Measurements from ENCODE around the gene R3HDML.

DNA sequence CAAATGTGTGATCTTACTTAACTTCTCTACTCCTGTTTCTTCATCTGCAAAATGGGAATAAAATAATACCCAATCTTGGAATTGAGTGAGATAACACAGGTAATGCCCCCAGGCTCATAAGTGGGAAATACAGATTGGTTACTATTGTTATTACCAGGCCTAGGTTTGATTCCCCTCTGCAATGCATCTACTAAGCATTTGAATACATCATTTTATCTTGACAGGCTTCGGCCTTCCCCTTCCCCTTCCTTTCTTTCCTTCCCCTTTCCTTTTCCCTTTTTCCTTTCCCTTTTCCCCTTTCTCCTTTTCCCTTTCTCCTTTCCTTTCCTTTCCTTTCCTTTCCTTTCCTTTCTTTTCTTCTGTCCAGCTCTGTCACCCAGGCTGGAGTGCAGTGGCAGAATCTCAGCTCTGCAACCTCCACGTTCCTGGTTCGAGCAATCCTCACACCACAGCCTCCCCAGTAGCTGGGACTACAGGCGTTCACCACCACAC is 11.4 kb downstream of the R3HDML start:
- TF ChIP-seq CTCF (IDR thresholded peaks at IDR 0.05): no peak
- TF ChIP-seq POLR2A (IDR thresholded peaks at IDR 0.05): no peak
- TF ChIP-seq POLR2AphosphoS5 (IDR thresholded peaks at IDR 0.05): no peak

Data from upper lobe of left lung (tissue), 4 donors.